ENCODE results near the gene PRKX.
"Not testable (repeated sequence)": the region's sequence is repeated elsewhere in the genome, so short reads cannot be mapped to it uniquely, and the experiment has no call there.

Gene PRKX

GRCh38 chrX:3701445-3701928 lies 12.0 kb downstream of the PRKX start:
- not testable (repeated sequence) for H2AFZ ChIP-seq (ENCODE audit: low read depth, low read length); H3K36me3 ChIP-seq (ENCODE audit: insufficient read depth, low read length); H3K27me3 ChIP-seq (ENCODE audit: insufficient read depth, low read length)

GRCh38 chrX:3699821-3700381 lies 13.5 kb downstream of the PRKX start:
- H3K4me3 ChIP-seq (ENCODE audit: low read length), result no peak overlapping the region
- no peak overlapping the region for H2AFZ ChIP-seq (ENCODE audit: low read depth, low read length)
- H3K36me3 ChIP-seq (ENCODE audit: insufficient read depth, low read length), result no peaks in the 10 kb centered on the region
- H3K27me3 ChIP-seq (ENCODE audit: insufficient read depth, low read length), result no peaks in the 10 kb centered on the region
- H3K4me1 ChIP-seq (ENCODE audit: insufficient read depth, low read length), result peaks cover 14% of the 10 kb centered on the region
- no peaks in the 10 kb centered on the region for H3K9me3 ChIP-seq (ENCODE audit: low read length)

More at GRCh38 chrX:3701445-3701928, 12.0 kb downstream of the PRKX start:
- peaks cover 14% of the 10 kb centered on the region for H3K4me1 ChIP-seq (ENCODE audit: insufficient read depth, low read length)
- H3K9me3 ChIP-seq (ENCODE audit: low read length); H3K4me3 ChIP-seq (ENCODE audit: low read length): not testable (repeated sequence)

DNA sequence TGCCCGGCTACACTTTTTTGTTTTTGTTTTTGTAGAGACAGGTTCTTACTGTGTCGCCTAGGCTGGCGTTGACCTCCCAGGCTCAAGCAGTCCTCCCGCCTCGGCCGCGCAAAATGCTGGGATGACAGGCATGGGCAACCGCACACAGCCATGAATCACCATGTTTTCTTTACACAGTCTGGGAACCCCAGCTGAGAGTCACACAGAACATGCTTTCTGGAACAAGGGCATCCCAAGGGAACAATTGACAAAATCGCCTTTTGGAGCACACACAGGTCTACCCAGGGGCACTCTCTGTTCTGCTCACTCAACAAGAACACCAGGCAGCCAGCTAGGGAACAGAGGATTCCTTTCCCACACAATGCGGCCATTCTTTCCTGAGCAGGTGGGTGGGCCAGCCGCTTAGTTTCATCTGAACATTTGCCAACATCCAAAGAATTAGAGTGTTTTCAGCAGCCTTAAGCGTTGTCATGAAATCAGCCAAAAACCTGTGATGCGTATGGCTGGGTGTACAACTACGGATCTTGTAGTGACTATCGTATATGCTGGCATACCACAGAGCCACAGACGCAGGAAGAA lies 15.7 kb downstream of the PRKX start:
- Histone ChIP-seq H3K4me3 (ENCODE audit: low read length) (no peak overlapping the region), H2AFZ (ENCODE audit: low read depth, low read length) (no peak overlapping the region), H3K27me3 (ENCODE audit: insufficient read depth, low read length) (no peaks in the 10 kb centered on the region), H3K4me1 (ENCODE audit: insufficient read depth, low read length) (peaks cover 14% of the 10 kb centered on the region), H3K36me3 (ENCODE audit: insufficient read depth, low read length) (no peaks in the 10 kb centered on the region), H3K9me3 (ENCODE audit: low read length) (no peaks in the 10 kb centered on the region)

DNA sequence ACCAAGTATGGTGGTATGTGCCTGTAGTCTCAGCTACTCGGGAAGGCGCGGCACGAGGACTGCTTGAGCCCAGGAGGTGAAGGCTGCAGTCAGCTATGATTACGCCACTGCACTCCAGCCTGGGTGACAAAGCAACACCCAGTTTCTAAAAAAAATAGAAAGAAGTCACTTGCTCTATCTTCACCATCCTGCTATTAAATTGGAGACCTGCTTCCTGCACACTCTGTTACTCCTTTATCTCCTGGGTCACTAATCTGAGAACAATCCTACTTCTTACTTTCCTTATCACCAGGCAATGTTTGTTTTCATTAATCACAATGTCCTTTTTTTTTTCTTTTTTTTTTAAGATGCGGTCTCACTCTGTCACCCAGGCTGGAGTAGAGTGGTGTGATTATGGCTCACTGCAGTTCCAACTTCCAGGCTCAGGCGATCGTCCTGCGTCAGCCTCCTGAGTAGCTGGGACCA lies 16.2 kb downstream of the PRKX start:
- Histone ChIP-seq H3K4me3 (ENCODE audit: low read length) (no peak overlapping the region), H2AFZ (ENCODE audit: low read depth, low read length) (no peak overlapping the region), H3K4me1 (ENCODE audit: insufficient read depth, low read length) (peaks cover 14% of the 10 kb centered on the region), H3K27me3 (ENCODE audit: insufficient read depth, low read length) (no peaks in the 10 kb centered on the region), H3K9me3 (ENCODE audit: low read length) (no peaks in the 10 kb centered on the region), H3K36me3 (ENCODE audit: insufficient read depth, low read length) (no peaks in the 10 kb centered on the region)

DNA sequence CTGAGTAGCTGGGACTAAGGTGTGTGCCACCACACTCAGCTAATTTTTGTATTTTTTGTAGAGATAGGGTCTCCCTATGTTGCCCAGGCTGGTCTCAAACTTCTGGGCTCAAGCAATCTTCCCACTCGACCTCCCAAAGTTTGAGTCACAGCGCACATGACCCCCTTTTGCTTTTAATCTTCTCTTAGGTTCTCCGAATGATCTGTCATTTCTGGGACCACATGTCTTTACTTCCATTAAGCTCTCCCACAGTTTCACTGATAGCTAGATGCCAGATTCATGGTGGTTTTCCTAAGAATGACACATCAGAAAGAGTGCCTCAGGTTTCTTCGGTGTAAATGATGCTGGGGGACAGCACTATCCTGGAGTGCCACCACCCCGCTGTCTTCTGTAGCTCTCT lies 17.9 kb downstream of the PRKX start:
- H3K4me3 ChIP-seq (ENCODE audit: low read length), result no peak overlapping the region
- peaks cover 14% of the 10 kb centered on the region for H3K4me1 ChIP-seq (ENCODE audit: insufficient read depth, low read length)
- no peaks in the 10 kb centered on the region for H3K36me3 ChIP-seq (ENCODE audit: insufficient read depth, low read length)
- no peaks in the 10 kb centered on the region for H3K27me3 ChIP-seq (ENCODE audit: insufficient read depth, low read length)
- peaks cover 2% of the 10 kb centered on the region for H3K9me3 ChIP-seq (ENCODE audit: low read length)
- H2AFZ ChIP-seq (ENCODE audit: low read depth, low read length), result no peak overlapping the region

- Histone ChIP-seq H3K36me3 (ENCODE audit: insufficient read depth, low read length) (no peaks in the 10 kb centered on the region), H3K9me3 (ENCODE audit: low read length) (peaks cover 2% of the 10 kb centered on the region), H2AFZ (ENCODE audit: low read depth, low read length) (no peak overlapping the region), H3K27me3 (ENCODE audit: insufficient read depth, low read length) (no peaks in the 10 kb centered on the region), H3K4me1 (ENCODE audit: insufficient read depth, low read length) (no peaks in the 10 kb centered on the region), H3K4me3 (ENCODE audit: low read length) (no peak overlapping the region)
These were observed 23.3 kb downstream of the PRKX start for GRCh38 chrX:3690140-3690539.

DNA sequence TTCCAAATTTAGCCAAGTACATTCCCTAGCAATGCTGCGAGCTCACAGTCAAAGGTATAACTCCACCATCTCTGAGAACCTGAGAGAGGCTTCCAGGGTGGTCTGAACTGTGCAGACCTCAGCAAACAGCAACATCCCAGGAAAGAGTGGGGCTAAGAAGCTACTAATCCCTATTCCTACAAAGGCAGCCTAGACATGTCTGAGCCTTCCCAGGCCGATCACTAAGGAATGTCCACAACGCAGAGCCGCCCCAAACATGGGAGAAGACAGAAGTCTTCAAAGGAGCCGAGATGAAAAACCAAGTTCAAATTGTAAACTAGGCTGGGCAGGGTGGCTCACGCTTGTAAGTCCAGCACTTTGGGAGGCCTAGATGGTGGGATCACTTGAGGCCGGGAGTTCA lies 30.2 kb downstream of the PRKX start:
- H3K36me3 ChIP-seq (ENCODE audit: insufficient read depth, low read length); H2AFZ ChIP-seq (ENCODE audit: low read depth, low read length); H3K4me3 ChIP-seq (ENCODE audit: low read length); H3K27me3 ChIP-seq (ENCODE audit: insufficient read depth, low read length); H3K4me1 ChIP-seq (ENCODE audit: insufficient read depth, low read length); H3K9me3 ChIP-seq (ENCODE audit: low read length): not testable (repeated sequence)

DNA sequence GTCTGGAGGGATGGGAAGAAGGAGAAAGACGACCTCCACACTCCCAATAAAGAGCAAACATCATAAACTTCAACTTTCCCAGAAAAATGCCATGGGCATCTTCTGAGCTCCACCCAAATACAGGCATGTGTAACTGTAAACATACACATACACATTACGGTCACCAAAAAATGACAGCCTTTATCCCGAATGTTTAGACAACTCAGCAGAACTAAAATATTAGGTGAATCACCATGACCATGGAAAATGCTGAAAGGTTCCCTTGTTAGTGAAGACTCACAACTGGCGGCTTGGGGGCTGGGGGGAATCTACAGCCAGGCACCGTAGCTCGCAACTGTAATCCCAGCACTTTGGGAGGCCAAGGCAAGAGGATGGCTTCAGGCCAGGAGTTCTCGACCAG lies 33.0 kb downstream of the PRKX start:
- H3K4me3 ChIP-seq (ENCODE audit: low read length), result no peak overlapping the region
- H3K36me3 ChIP-seq (ENCODE audit: insufficient read depth, low read length), result no peaks in the 10 kb centered on the region
- H3K27me3 ChIP-seq (ENCODE audit: insufficient read depth, low read length), result no peaks in the 10 kb centered on the region
- no peaks in the 10 kb centered on the region for H3K4me1 ChIP-seq (ENCODE audit: insufficient read depth, low read length)
- H3K9me3 ChIP-seq (ENCODE audit: low read length), result no peaks in the 10 kb centered on the region
- H2AFZ ChIP-seq (ENCODE audit: low read depth, low read length), result no peak overlapping the region

DNA sequence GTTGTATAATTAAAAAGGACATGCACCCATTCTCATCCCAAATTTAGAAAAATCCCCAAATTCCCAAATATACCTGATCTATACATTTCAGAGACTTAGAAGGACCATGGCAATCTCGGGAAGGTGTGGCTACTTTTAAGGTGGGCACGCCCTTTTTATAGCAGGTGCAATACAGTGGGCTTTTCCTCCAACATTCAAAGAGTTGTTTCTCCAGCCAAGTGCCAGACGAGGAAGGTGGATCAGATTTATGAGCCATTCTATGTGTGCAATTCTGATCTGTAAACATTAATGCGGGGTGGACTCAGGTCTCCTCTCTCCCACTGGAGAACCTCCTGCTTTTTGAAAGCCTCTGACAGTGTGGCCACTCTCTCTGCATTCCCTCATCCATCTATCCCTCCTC lies 33.8 kb downstream of the PRKX start:
- no peaks in the 10 kb centered on the region for H3K27me3 ChIP-seq (ENCODE audit: insufficient read depth, low read length)

GRCh38 chrX:3678328-3678727 lies 35.1 kb downstream of the PRKX start:
- Histone ChIP-seq H3K4me3 (ENCODE audit: low read length) (no peak overlapping the region), H2AFZ (ENCODE audit: low read depth, low read length) (no peak overlapping the region), H3K36me3 (ENCODE audit: insufficient read depth, low read length) (peaks cover 3% of the 10 kb centered on the region), H3K27me3 (ENCODE audit: insufficient read depth, low read length) (no peaks in the 10 kb centered on the region), H3K4me1 (ENCODE audit: insufficient read depth, low read length) (no peaks in the 10 kb centered on the region), H3K9me3 (ENCODE audit: low read length) (no peaks in the 10 kb centered on the region)

More for the DNA sequence above, 33.8 kb downstream of the PRKX start:
- Histone ChIP-seq H3K4me3 (ENCODE audit: low read length) (no peak overlapping the region), H3K9me3 (ENCODE audit: low read length) (no peaks in the 10 kb centered on the region), H3K4me1 (ENCODE audit: insufficient read depth, low read length) (no peaks in the 10 kb centered on the region), H3K36me3 (ENCODE audit: insufficient read depth, low read length) (no peaks in the 10 kb centered on the region), H2AFZ (ENCODE audit: low read depth, low read length) (no peak overlapping the region)

GRCh38 chrX:3674881-3675280 lies 38.6 kb downstream of the PRKX start:
- Histone ChIP-seq H3K4me1 (ENCODE audit: insufficient read depth, low read length) (no peaks in the 10 kb centered on the region), H3K36me3 (ENCODE audit: insufficient read depth, low read length) (peaks cover 13% of the 10 kb centered on the region), H3K4me3 (ENCODE audit: low read length) (no peak overlapping the region), H3K9me3 (ENCODE audit: low read length) (no peaks in the 10 kb centered on the region), H2AFZ (ENCODE audit: low read depth, low read length) (no peak overlapping the region), H3K27me3 (ENCODE audit: insufficient read depth, low read length) (no peaks in the 10 kb centered on the region)

GRCh38 chrX:3669841-3670475 lies 43.5 kb downstream of the PRKX start:
- H3K36me3 ChIP-seq (ENCODE audit: insufficient read depth, low read length), result peaks cover 22% of the 10 kb centered on the region
- H3K27me3 ChIP-seq (ENCODE audit: insufficient read depth, low read length), result no peaks in the 10 kb centered on the region
- no peak overlapping the region for H3K4me3 ChIP-seq (ENCODE audit: low read length)
- no peaks in the 10 kb centered on the region for H3K4me1 ChIP-seq (ENCODE audit: insufficient read depth, low read length)
- no peaks in the 10 kb centered on the region for H3K9me3 ChIP-seq (ENCODE audit: low read length)
- H2AFZ ChIP-seq (ENCODE audit: low read depth, low read length), result no peak overlapping the region

GRCh38 chrX:3666975-3667374 lies 46.5 kb downstream of the PRKX start:
- Histone ChIP-seq H3K9me3 (ENCODE audit: low read length) (no peaks in the 10 kb centered on the region), H3K4me1 (ENCODE audit: insufficient read depth, low read length) (no peaks in the 10 kb centered on the region), H2AFZ (ENCODE audit: low read depth, low read length) (no peak overlapping the region), H3K36me3 (ENCODE audit: insufficient read depth, low read length) (peaks cover 13% of the 10 kb centered on the region), H3K4me3 (ENCODE audit: low read length) (no peak overlapping the region), H3K27me3 (ENCODE audit: insufficient read depth, low read length) (no peaks in the 10 kb centered on the region)

Measured in neuron (in vitro differentiated cells).